GM12878 (cell line): Measurements from ENCODE around the gene ABCC9.

Source experiments
- BCLAF1 ChIP-seq: fragments of 450-650 bp; IDR thresholded peaks from 2 replicates; pipeline ENCODE4 v1.6.1; 2017; ENCODE audit warnings: antibody characterized with exemption, mild to moderate bottlenecking, moderate library complexity
- JUNB ChIP-seq: IDR thresholded peaks from 2 replicates; pipeline ENCODE4 v1.6.1; 2016; ENCODE audit warnings: antibody characterized with exemption, mild to moderate bottlenecking
- JUND ChIP-seq: IDR thresholded peaks from 2 replicates; pipeline ENCODE4 v1.6.1; 2012; ENCODE audit warnings: low read depth, mild to moderate bottlenecking, low read length, improper control_type of control experiment, moderate library complexity
- NFYB ChIP-seq: IDR thresholded peaks from 2 replicates; pipeline ENCODE4 v1.6.1; 2011; ENCODE audit warnings: low read depth, mild to moderate bottlenecking, low read length, improper control_type of control experiment, moderate library complexity; ENCODE audit not compliant: insufficient read depth
- POLR2AphosphoS5 ChIP-seq: IDR thresholded peaks from 2 replicates; pipeline ENCODE4 v1.6.1; 2011; ENCODE audit warnings: mild to moderate bottlenecking, low read length, inconsistent platforms
- RFX5 ChIP-seq: IDR thresholded peaks from 2 replicates; pipeline ENCODE4 v1.6.1; 2011; ENCODE audit warnings: low read depth, low read length, improper control_type of control experiment
- SP1 ChIP-seq: IDR thresholded peaks from one replicate; pipeline ENCODE4 v1.6.1; 2011; ENCODE audit warnings: low read depth, low read length
- TAF1 ChIP-seq: IDR thresholded peaks from 2 replicates; pipeline ENCODE4 v1.6.1; 2011; ENCODE audit warnings: mild to moderate bottlenecking, low read depth, low read length, borderline replicate concordance
- YY1 ChIP-seq: IDR thresholded peaks from 2 replicates; pipeline ENCODE4 v1.6.1; 2011; ENCODE audit warnings: low read depth, mild to moderate bottlenecking, low read length
- ZNF274 ChIP-seq: IDR thresholded peaks from one replicate; pipeline ENCODE4 v1.8.0; 2011; ENCODE audit not compliant: insufficient read length, insufficient read depth
- TF ChIP-seq, protein P1 (sequence below): IDR thresholded peaks from 2 replicates; pipeline ENCODE4 v1.6.1; 2012; ENCODE audit warnings: mild to moderate bottlenecking, low read depth, low read length

- TF ChIP-seq JUNB, result no peak
- TF ChIP-seq BCLAF1, result no peak
- no peak for TF ChIP-seq SP1
- TF ChIP-seq, protein P1, sequence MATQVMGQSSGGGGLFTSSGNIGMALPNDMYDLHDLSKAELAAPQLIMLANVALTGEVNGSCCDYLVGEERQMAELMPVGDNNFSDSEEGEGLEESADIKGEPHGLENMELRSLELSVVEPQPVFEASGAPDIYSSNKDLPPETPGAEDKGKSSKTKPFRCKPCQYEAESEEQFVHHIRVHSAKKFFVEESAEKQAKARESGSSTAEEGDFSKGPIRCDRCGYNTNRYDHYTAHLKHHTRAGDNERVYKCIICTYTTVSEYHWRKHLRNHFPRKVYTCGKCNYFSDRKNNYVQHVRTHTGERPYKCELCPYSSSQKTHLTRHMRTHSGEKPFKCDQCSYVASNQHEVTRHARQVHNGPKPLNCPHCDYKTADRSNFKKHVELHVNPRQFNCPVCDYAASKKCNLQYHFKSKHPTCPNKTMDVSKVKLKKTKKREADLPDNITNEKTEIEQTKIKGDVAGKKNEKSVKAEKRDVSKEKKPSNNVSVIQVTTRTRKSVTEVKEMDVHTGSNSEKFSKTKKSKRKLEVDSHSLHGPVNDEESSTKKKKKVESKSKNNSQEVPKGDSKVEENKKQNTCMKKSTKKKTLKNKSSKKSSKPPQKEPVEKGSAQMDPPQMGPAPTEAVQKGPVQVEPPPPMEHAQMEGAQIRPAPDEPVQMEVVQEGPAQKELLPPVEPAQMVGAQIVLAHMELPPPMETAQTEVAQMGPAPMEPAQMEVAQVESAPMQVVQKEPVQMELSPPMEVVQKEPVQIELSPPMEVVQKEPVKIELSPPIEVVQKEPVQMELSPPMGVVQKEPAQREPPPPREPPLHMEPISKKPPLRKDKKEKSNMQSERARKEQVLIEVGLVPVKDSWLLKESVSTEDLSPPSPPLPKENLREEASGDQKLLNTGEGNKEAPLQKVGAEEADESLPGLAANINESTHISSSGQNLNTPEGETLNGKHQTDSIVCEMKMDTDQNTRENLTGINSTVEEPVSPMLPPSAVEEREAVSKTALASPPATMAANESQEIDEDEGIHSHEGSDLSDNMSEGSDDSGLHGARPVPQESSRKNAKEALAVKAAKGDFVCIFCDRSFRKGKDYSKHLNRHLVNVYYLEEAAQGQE, result no peak
- no peak for TF ChIP-seq NFYB
- TF ChIP-seq POLR2AphosphoS5, result no peak
- no peak for TF ChIP-seq TAF1
- TF ChIP-seq RFX5, result no peak
- no peak for TF ChIP-seq YY1
- no peak for TF ChIP-seq JUND
- no peak for TF ChIP-seq ZNF274
These were observed 117.6 kb downstream of the ABCC9 start for GRCh38 chr12:21823581-21823980.
